Parathyroid adenoma (tissue), 2 donors: Measurements from ENCODE around the gene TEX264.

Source experiments
- H2AFZ ChIP-seq: fragments of 300-600 bp; sonication (generic); one replicate; pipeline ENCODE4 v1.7.0; 2017; ENCODE audit warnings: antibody characterized with exemption, mild to moderate bottlenecking
- H3K27ac ChIP-seq: fragments of 300-600 bp; sonication (generic); one replicate; pipeline ENCODE4 v1.7.0; 2017
- H3K27me3 ChIP-seq: fragments of 300-600 bp; sonication (generic); one replicate; pipeline ENCODE4 v1.7.0; 2017; ENCODE audit warnings: low read length; ENCODE audit not compliant: control insufficient read depth, insufficient read depth
- H3K36me3 ChIP-seq: fragments of 300-600 bp; sonication (generic); one replicate; pipeline ENCODE4 v1.7.0; 2017; ENCODE audit warnings: low read length; ENCODE audit not compliant: control insufficient read depth, insufficient read depth
- H3K4me1 ChIP-seq: fragments of 300-600 bp; sonication (generic); one replicate; pipeline ENCODE4 v1.7.0; 2017; ENCODE audit warnings: control low read depth
- H3K4me2 ChIP-seq: fragments of 300-600 bp; sonication (generic); one replicate; pipeline ENCODE4 v1.7.0; 2017; ENCODE audit warnings: low read length
- H3K4me3 ChIP-seq: fragments of 300-600 bp; sonication (generic); one replicate; pipeline ENCODE4 v1.7.0; 2017; ENCODE audit warnings: low read depth, low read length
- H3K79me2 ChIP-seq: fragments of 300-600 bp; sonication (generic); one replicate; pipeline ENCODE4 v1.7.0; 2017; ENCODE audit warnings: control low read depth
- H3K9ac ChIP-seq: fragments of 300-600 bp; sonication (generic); one replicate; pipeline ENCODE4 v1.7.0; 2017; ENCODE audit warnings: mild to moderate bottlenecking
- H3K9me3 ChIP-seq: fragments of 300-600 bp; sonication (generic); one replicate; pipeline ENCODE4 v1.7.0; 2017; ENCODE audit warnings: low read length; ENCODE audit not compliant: control insufficient read depth
- TF ChIP-seq, protein P1 (sequence below): fragments of 300-600 bp; sonication (generic); IDR thresholded peaks from one replicate; pipeline ENCODE4 v1.7.0; 2017; ENCODE audit warnings: antibody characterized with exemption, mild to moderate bottlenecking
- donor health status: primary hyperparathyroidism.

TEX264 gene

DNA sequence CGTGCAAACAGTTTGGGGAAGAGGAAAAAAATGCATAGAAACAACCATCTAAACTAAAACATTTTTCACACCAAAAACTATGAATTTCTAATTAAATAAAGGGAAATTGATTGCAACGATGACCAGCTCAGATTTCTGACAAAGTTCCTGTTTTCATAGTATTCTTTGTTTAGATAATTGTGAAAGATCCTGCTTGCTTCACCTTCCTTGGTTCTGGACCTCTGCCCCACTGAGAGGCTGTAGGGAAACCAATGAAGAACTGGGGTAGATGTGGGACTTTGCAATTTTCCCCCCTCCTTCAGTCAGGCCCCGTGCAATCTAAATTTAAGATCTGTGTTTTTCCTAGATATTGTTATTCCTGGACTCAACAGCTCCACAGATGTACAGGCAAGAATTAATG, 13.8 kb upstream of the TEX264 start:
- no peak overlapping the region for H3K4me2 ChIP-seq
- H3K4me3 ChIP-seq, result no peak overlapping the region
- TF ChIP-seq, protein P1, sequence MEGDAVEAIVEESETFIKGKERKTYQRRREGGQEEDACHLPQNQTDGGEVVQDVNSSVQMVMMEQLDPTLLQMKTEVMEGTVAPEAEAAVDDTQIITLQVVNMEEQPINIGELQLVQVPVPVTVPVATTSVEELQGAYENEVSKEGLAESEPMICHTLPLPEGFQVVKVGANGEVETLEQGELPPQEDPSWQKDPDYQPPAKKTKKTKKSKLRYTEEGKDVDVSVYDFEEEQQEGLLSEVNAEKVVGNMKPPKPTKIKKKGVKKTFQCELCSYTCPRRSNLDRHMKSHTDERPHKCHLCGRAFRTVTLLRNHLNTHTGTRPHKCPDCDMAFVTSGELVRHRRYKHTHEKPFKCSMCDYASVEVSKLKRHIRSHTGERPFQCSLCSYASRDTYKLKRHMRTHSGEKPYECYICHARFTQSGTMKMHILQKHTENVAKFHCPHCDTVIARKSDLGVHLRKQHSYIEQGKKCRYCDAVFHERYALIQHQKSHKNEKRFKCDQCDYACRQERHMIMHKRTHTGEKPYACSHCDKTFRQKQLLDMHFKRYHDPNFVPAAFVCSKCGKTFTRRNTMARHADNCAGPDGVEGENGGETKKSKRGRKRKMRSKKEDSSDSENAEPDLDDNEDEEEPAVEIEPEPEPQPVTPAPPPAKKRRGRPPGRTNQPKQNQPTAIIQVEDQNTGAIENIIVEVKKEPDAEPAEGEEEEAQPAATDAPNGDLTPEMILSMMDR, result no peak
- H3K36me3 ChIP-seq, result no peaks in the 10 kb centered on the region
- H3K27ac ChIP-seq, result no peak overlapping the region
- no peak overlapping the region for H2AFZ ChIP-seq
- H3K27me3 ChIP-seq, result no peaks in the 10 kb centered on the region
- H3K4me1 ChIP-seq, result no peaks in the 10 kb centered on the region
- H3K9me3 ChIP-seq, result no peaks in the 10 kb centered on the region
- no peak overlapping the region for H3K9ac ChIP-seq
- no peaks in the 10 kb centered on the region for H3K79me2 ChIP-seq

DNA sequence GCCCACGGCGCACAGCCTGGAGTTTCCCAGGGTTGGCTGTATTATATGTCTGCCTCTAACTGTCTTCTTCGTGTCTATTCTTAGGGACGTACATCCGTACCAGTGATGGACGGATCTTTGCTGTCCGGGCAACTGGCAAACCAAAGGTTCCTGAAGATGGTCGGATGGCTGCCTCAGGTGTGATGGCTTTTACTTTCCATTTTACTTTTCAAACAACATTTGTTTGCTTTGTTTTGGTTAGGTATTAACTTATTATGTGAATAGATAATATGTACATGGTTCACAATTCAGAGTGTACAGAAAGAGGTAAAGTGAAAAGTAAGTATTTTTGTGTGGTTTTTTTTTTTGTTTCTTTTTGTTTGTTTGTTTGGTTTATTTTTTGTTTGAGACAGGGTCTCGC, 11.1 kb upstream of the TEX264 start:
- H2AFZ ChIP-seq, result no peak overlapping the region
- no peak overlapping the region for H3K4me3 ChIP-seq
- H3K36me3 ChIP-seq, result no peaks in the 10 kb centered on the region
- no peaks in the 10 kb centered on the region for H3K4me1 ChIP-seq
- no peak overlapping the region for H3K4me2 ChIP-seq
- H3K27ac ChIP-seq, result no peak overlapping the region
- H3K9ac ChIP-seq, result no peak overlapping the region
- TF ChIP-seq, protein P1, result no peak
- H3K9me3 ChIP-seq, result no peaks in the 10 kb centered on the region
- H3K79me2 ChIP-seq, result no peaks in the 10 kb centered on the region
- no peaks in the 10 kb centered on the region for H3K27me3 ChIP-seq

DNA sequence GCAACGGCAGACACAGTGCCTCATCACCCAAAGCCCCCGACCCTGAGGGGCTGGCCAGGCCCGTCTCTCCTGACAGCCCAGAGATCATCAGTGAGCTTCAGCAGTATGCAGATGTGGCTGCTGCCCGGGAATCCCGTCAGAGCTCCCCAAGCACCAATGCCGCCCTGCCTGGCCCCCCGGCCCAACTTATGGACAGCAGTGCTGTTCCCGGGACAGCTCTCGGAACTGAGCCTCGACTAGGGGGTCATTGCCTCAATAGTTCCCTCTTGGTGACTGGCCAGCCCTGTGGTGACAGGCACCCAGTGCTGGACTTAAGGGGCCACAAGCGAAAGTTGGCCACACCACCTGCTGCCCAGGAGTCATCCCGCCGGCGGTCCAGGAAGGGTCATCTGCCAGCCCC, 8.6 kb upstream of the TEX264 start:
- TF ChIP-seq, protein P1, result no peak
- H3K4me3 ChIP-seq, result no peak overlapping the region
- H3K79me2 ChIP-seq, result no peaks in the 10 kb centered on the region
- no peak overlapping the region for H3K27ac ChIP-seq
- H3K9ac ChIP-seq, result no peak overlapping the region
- no peaks in the 10 kb centered on the region for H3K36me3 ChIP-seq
- no peaks in the 10 kb centered on the region for H3K4me1 ChIP-seq
- H3K4me2 ChIP-seq, result no peak overlapping the region
- no peaks in the 10 kb centered on the region for H3K9me3 ChIP-seq
- H3K27me3 ChIP-seq, result no peaks in the 10 kb centered on the region
- no peak overlapping the region for H2AFZ ChIP-seq

DNA sequence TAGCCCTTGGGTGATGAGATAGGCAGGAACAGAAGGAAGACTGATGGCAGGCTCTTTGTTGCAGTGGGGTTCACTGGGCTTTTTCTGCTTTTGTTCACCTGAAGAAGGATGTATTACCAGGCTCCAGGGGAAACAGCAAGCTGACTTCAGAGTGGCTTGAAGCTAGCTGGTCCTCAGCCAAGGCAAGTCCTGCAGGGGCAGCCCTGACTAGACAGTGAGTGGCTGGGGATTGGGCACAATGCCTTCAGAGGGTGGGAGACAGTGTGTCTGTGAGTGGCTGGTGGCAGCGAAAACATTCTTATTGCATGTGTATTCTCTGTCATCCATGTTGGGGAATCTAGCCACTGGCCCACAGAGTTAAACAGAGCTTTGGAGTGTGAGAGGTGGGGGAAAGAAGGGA, 2.3 kb upstream of the TEX264 start:
- Histone ChIP-seq H3K36me3 (no peaks in the 10 kb centered on the region), H3K4me3 (no peak overlapping the region), H3K9me3 (no peaks in the 10 kb centered on the region), H2AFZ (no peak overlapping the region), H3K27ac (no peak overlapping the region), H3K4me2 (no peak overlapping the region), H3K4me1 (peaks cover 15% of the 10 kb centered on the region), H3K27me3 (no peaks in the 10 kb centered on the region), H3K79me2 (peaks cover 8% of the 10 kb centered on the region), H3K9ac (no peak overlapping the region)
- TF ChIP-seq, protein P1, result no peak

DNA sequence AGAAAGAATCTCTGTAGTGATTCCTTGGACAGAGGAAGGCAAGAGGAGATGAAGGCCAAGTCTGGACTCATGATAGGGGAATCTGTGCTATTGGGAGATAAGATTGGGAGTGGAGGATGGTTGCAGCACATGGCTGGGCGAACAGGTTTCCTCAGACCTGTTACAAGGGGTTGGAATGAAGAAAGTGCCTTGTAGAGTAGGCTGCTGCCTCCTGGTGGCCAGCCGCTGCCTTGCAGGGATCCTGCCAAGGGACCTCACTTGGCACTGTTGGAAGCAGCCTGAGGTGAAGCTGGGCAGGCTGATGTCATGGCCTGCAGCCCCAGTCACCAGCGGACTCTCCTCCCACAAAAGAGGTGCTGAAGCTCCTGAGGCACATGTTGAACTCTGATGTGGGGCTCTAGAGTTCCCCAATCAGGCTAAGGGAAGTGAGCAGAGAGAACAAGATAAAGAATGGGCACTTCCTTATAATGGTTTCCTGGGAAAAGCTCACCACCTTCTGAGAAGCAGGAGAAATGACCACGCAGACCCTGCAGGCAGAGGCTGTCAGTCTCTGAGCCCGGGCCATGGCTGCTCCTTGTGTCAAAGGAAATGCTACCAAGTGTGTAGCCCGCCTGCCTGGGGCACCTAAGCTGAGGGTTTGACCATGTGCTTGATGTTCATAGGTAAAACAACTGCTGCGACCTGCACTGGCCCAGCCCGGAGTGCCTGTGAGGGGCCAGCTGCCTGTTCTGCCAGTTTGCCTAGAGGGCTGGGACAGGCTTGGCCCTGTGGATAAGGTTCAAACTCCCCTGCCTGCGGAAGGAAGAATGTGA, 1.6 kb upstream of the TEX264 start:
- no peaks in the 10 kb centered on the region for H3K36me3 ChIP-seq
- H3K4me3 ChIP-seq, result no peak overlapping the region
- no peaks in the 10 kb centered on the region for H3K27me3 ChIP-seq
- H3K27ac ChIP-seq, result no peak overlapping the region
- TF ChIP-seq, protein P1, result peak; percentile 97
- H3K79me2 ChIP-seq, result peaks cover 14% of the 10 kb centered on the region
- H3K9me3 ChIP-seq, result no peaks in the 10 kb centered on the region
- peak overlapping the region; percentile 7 for H3K4me2 ChIP-seq
- no peak overlapping the region for H2AFZ ChIP-seq
- peaks cover 15% of the 10 kb centered on the region for H3K4me1 ChIP-seq
- no peak overlapping the region for H3K9ac ChIP-seq
